GM18907 (cell line): ENCODE data around the gene NID1.
"Not testable (repeated sequence)": the region's sequence is repeated elsewhere in the genome, so short reads cannot be mapped to it uniquely, and the experiment has no call there.

Source experiments
- ATAC-seq: cut with Tn5 transposase; IDR thresholded peaks from one replicate; pipeline ENCODE4 v1.9.1; 2021; ENCODE audit warnings: mild to moderate bottlenecking, moderate library complexity; ENCODE audit not compliant: unreplicated experiment

The NID1 gene

GRCh38 chr1:236064674-236065508, at the start of gene NID1:
Gene NID1, minus strand, starts transcription at chr1:236065090. Its CDS starts 11 bp downstream, at chr1:236065079.
- peak; percentile 27 for ATAC-seq

- no peak for ATAC-seq
Measured at GRCh38 chr1:236114076-236114747, 49.3 kb upstream of the NID1 start.

GRCh38 chr1:236113324-236114032, 48.6 kb upstream of the NID1 start:
- ATAC-seq = no peak

GRCh38 chr1:236112332-236112627, 47.4 kb upstream of the NID1 start:
- no peak for ATAC-seq

- no peak for ATAC-seq
Measured at GRCh38 chr1:236111527-236112331, 46.8 kb upstream of the NID1 start.

GRCh38 chr1:236110137-236110536, 45.2 kb upstream of the NID1 start:
- no peak for ATAC-seq

- ATAC-seq = no peak
Measured at GRCh38 chr1:236108027-236108648, 43.2 kb upstream of the NID1 start.

- ATAC-seq = no peak
Measured at GRCh38 chr1:236107121-236107907, 42.4 kb upstream of the NID1 start.

GRCh38 chr1:236103646-236104218, 38.8 kb upstream of the NID1 start:
- peak; percentile 52 for ATAC-seq

- no peak for ATAC-seq
Measured at GRCh38 chr1:236103059-236103458, 38.2 kb upstream of the NID1 start.

GRCh38 chr1:236102611-236103010, 37.7 kb upstream of the NID1 start:
- ATAC-seq = no peak

GRCh38 chr1:236101233-236102200, 36.6 kb upstream of the NID1 start:
- ATAC-seq = no peak

GRCh38 chr1:236100799-236101198, 35.9 kb upstream of the NID1 start:
- ATAC-seq = no peak

- no peak for ATAC-seq
Measured at GRCh38 chr1:236099355-236099974, 34.6 kb upstream of the NID1 start.

- ATAC-seq = no peak
Measured at GRCh38 chr1:236098267-236098666, 33.4 kb upstream of the NID1 start.

GRCh38 chr1:236096660-236097482, 32.0 kb upstream of the NID1 start:
- ATAC-seq = not testable (repeated sequence)
